ENCODE results near the gene CDH24.

DNA sequence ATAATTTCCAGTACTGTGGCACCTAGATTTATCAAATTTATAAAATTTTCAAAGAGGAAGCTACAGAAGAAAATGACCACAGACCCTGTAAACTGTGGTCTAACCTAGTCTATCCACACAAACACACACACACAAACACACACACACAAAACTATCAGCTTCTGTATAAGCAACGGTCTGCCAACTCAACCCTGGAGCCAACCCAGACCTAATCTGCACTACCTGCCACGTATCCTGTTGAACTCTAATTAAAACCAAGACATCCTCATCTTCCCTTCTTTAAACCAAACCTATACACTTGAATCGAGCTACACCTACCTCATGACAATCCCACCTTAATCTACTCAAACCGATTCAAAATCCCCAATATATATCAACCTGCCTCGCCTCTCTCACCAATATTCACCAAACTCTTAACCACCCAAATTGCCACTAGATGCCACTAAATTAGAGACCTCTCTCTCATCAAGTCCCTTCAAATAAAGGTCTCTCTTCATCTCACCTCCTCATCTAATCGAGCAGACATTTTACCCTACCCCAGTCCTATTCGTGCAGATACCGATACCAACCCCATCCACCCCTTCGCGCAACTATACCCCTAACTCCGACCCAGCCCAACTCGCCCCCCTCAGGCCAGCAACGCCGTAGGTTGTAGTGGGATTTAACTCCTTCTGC, 36.8 kb upstream of the CDH24 start:
- TF ChIP-seq CTCF (IDR thresholded peaks at IDR 0.05 in 8 of 11, conservative IDR thresholded peaks at IDR 0.05 in 3 of 11) (peak in 1 of 11 experiments; percentile 4), POLR2A (IDR thresholded peaks at IDR 0.05) (no peak), POLR2AphosphoS5 (IDR thresholded peaks at IDR 0.05) (no peak)

Data from spleen (tissue), 7 donors.